ENCODE results near the gene TFR2. TPM values are rescaled to one million over a fixed set of nuclear protein-coding genes. Genes with fewer than 3 reads are reported as not detected.

TFR2 gene
- total and polyA plus RNA-seq, 2 donors (not counting 1 experiment from before 2014, with no cell fraction given) = 0.16 TPM; not detected in 1

DNA sequence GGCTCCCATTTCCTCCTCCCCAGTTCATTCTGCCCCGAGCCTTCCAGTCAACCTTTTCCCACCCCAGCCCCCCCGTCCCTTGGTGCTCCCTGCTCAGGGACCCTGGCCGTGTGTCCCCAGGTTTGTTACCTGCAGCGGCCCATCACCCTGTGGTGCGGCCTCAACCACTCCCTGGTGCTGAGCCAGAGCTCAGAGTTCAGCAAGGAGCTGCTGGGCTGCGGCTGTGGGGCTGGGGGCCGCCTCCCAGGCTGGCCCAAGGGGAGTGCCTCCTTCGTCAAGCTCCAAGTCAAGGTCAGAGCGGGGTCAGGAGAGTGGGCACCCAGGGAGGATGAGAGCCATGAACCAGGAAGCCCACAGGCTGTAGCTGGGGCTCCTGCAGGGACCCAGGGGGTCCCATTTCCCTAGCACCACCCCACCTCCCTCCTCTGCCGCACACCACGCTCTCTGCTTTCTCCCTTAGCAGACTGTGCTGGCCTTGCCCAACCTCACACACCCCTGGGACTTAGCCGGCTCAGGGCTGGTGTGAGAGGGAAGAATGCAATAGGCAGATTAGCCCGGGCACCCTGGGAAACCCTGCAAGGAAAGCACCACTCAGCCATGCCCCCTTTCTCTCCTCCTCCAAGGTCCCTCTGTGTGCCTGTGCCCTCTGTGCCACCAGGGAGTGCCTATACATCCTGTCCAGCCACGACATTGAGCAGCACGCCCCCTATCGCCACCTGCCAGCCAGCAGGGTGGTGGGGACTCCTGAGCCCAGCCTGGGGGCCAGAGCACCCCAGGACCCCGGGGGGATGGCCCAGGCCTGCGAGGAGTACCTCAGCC is 41.2 kb downstream of the TFR2 start:
- no peak overlapping the region for H3K4me2 ChIP-seq (ENCODE audit: extremely low read depth, insufficient read depth, low read length)
- H3K4me3 ChIP-seq (replicated peaks in 1 of 4; ENCODE audit: control extremely low read depth in 1 of 4, insufficient read depth in 1 of 4, low read depth in 3 of 4, low read length in 4 of 4) = no peak overlapping the region
- no peaks in the 10 kb centered on the region for H4K20me1 ChIP-seq (ENCODE audit: control insufficient read depth, extremely low read depth, insufficient read depth, low read length)
- H3K36me3 ChIP-seq (ENCODE audit: control insufficient read depth, insufficient read depth, low read length) = peaks cover 2% of the 10 kb centered on the region
- H3K9ac ChIP-seq (ENCODE audit: insufficient read depth, low read length) = no peak overlapping the region
- no peaks in the 10 kb centered on the region for H3K27me3 ChIP-seq (ENCODE audit: control insufficient read depth, insufficient read depth, low read length)
- no peak for DNase-seq (ENCODE audit: low read depth in 2 of 2)
- TF ChIP-seq EZH2 (IDR thresholded peaks at IDR 0.05; ENCODE audit: low read length, missing control alignments) = no peak
- no peak overlapping the region for H3K27ac ChIP-seq (ENCODE audit: insufficient read depth, low read length)
- H3K79me2 ChIP-seq (ENCODE audit: control insufficient read depth, insufficient read depth, low read length) = peaks cover 16% of the 10 kb centered on the region
- H3K9me3 ChIP-seq (ENCODE audit: control insufficient read depth, insufficient read depth, low read depth, low read length) = no peaks in the 10 kb centered on the region
- H2AFZ ChIP-seq (ENCODE audit: low read length) = no peak overlapping the region
- H3K4me1 ChIP-seq (ENCODE audit: control insufficient read depth, extremely low read depth, insufficient read depth, low read length) = peaks cover 2% of the 10 kb centered on the region

DNA sequence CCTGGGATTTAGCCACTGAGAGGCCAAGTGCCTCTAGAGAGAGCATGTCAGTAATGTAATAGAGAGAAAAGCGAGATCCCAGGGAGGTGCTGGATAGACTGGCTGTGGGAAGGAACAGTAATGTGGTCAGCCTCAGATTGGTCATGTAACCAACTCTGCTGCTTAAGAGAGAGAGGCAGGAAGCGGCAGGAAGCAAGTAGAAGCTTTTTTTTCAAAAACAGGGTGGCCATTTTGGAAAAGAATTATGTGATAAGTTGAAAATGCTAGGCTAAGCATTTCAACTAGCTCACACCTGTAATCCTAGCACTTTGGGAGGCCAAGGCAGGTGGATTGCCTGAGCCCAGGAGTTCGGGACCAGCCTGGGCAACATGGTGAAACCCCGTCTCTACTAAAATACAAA is 42.9 kb downstream of the TFR2 start:
- Histone ChIP-seq H3K36me3 (ENCODE audit: control insufficient read depth, insufficient read depth, low read length) (no peaks in the 10 kb centered on the region), H3K4me2 (ENCODE audit: extremely low read depth, insufficient read depth, low read length) (no peak overlapping the region), H3K9ac (ENCODE audit: insufficient read depth, low read length) (no peak overlapping the region), H3K9me3 (ENCODE audit: control insufficient read depth, insufficient read depth, low read depth, low read length) (no peaks in the 10 kb centered on the region), H3K79me2 (ENCODE audit: control insufficient read depth, insufficient read depth, low read length) (peaks cover 11% of the 10 kb centered on the region), H3K27me3 (ENCODE audit: control insufficient read depth, insufficient read depth, low read length) (no peaks in the 10 kb centered on the region), H3K27ac (ENCODE audit: insufficient read depth, low read length) (no peak overlapping the region), H3K4me3 (replicated peaks in 1 of 4; ENCODE audit: control extremely low read depth in 1 of 4, insufficient read depth in 1 of 4, low read depth in 3 of 4, low read length in 4 of 4) (no peak overlapping the region), H4K20me1 (ENCODE audit: control insufficient read depth, extremely low read depth, insufficient read depth, low read length) (no peaks in the 10 kb centered on the region), H3K4me1 (ENCODE audit: control insufficient read depth, extremely low read depth, insufficient read depth, low read length) (peaks cover 2% of the 10 kb centered on the region), H2AFZ (ENCODE audit: low read length) (no peak overlapping the region)
- DNase-seq (ENCODE audit: low read depth in 2 of 2) = peak in 1 of 2 donors; percentile 52
- TF ChIP-seq EZH2 (IDR thresholded peaks at IDR 0.05; ENCODE audit: low read length, missing control alignments) = no peak
- TF ChIP-seq, protein P1, sequence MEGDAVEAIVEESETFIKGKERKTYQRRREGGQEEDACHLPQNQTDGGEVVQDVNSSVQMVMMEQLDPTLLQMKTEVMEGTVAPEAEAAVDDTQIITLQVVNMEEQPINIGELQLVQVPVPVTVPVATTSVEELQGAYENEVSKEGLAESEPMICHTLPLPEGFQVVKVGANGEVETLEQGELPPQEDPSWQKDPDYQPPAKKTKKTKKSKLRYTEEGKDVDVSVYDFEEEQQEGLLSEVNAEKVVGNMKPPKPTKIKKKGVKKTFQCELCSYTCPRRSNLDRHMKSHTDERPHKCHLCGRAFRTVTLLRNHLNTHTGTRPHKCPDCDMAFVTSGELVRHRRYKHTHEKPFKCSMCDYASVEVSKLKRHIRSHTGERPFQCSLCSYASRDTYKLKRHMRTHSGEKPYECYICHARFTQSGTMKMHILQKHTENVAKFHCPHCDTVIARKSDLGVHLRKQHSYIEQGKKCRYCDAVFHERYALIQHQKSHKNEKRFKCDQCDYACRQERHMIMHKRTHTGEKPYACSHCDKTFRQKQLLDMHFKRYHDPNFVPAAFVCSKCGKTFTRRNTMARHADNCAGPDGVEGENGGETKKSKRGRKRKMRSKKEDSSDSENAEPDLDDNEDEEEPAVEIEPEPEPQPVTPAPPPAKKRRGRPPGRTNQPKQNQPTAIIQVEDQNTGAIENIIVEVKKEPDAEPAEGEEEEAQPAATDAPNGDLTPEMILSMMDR (conservative IDR thresholded peaks at IDR 0.05 in 1 of 2, IDR thresholded peaks at IDR 0.05 in 1 of 2; ENCODE audit: low read depth in 1 of 2, low read length in 2 of 2) = no peak

DNA sequence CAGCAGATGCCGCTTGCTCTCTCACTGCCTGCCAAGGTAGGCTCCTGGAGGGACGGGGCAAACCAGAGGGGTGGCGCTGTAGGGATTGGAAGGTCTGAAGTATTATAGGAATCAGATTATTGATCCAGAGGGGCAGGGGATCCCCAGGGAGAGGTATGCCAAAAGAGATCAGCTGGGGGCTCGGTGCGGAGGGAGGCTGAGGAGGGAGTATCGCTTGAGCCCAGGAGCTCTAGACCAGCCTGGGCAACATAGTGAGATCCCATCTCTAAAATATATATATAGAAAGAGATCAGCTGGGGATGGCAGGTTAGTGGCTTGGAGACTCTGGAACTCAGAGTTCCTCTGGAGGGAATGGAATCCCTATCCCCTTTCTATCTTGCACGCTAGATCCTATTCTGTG is 46.2 kb downstream of the TFR2 start:
- Histone ChIP-seq H3K79me2 (ENCODE audit: control insufficient read depth, insufficient read depth, low read length) (no peaks in the 10 kb centered on the region), H3K27me3 (ENCODE audit: control insufficient read depth, insufficient read depth, low read length) (no peaks in the 10 kb centered on the region), H3K36me3 (ENCODE audit: control insufficient read depth, insufficient read depth, low read length) (no peaks in the 10 kb centered on the region), H3K9me3 (ENCODE audit: control insufficient read depth, insufficient read depth, low read depth, low read length) (no peaks in the 10 kb centered on the region), H3K4me1 (ENCODE audit: control insufficient read depth, extremely low read depth, insufficient read depth, low read length) (peaks cover 1% of the 10 kb centered on the region), H3K4me3 (replicated peaks in 1 of 4; ENCODE audit: control extremely low read depth in 1 of 4, insufficient read depth in 1 of 4, low read depth in 3 of 4, low read length in 4 of 4) (no peak overlapping the region), H2AFZ (ENCODE audit: low read length) (no peak overlapping the region), H3K4me2 (ENCODE audit: extremely low read depth, insufficient read depth, low read length) (no peak overlapping the region), H4K20me1 (ENCODE audit: control insufficient read depth, extremely low read depth, insufficient read depth, low read length) (no peaks in the 10 kb centered on the region), H3K27ac (ENCODE audit: insufficient read depth, low read length) (no peak overlapping the region), H3K9ac (ENCODE audit: insufficient read depth, low read length) (no peak overlapping the region)
- DNase-seq (ENCODE audit: low read depth in 2 of 2) = no peak
- TF ChIP-seq, protein P1 (conservative IDR thresholded peaks at IDR 0.05 in 1 of 2, IDR thresholded peaks at IDR 0.05 in 1 of 2; ENCODE audit: low read depth in 1 of 2, low read length in 2 of 2) = no peak
- TF ChIP-seq EZH2 (IDR thresholded peaks at IDR 0.05; ENCODE audit: low read length, missing control alignments) = no peak

Data from fibroblast of lung (primary cell).